ENCODE measurements around the gene ASB3. TPM values are rescaled to one million over a fixed set of nuclear protein-coding genes. Genes with fewer than 3 reads are reported as not detected.

ASB3 gene
- polyA plus RNA-seq, 1 experiment: 10.9 TPM

DNA sequence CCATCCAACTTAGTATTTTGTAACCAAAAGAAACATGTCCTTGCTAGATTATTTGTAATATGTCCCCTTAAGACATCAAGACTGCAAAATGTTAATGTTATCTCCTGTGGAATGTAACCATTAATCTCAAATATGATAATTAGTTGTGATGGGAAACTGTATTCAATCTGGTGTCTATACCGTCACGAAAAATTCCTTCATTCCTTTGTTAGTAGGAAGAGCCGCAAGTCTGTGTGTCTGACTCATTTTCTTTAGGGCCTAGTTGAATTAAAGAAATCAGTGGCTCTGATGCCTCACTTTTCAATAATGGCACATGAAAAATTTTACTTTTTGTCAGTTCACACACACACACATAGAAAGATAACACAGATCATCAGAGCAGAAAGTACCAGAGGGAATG is 146.3 kb downstream of the ASB3 start:
- Histone ChIP-seq H3K36me3 (ENCODE audit: control insufficient read depth, insufficient read depth, low read length) (no peaks in the 10 kb centered on the region), H3K4me3 (ENCODE audit: low read depth, low read length) (no peak overlapping the region), H3K27me3 (ENCODE audit: control insufficient read depth, insufficient read depth, low read length) (no peaks in the 10 kb centered on the region)
- DNase-seq (ENCODE audit: low read depth): no peak
- ChIA-PET CTCF (no interaction called here), POLR2A (no interaction called here)
- TF ChIP-seq, protein P1, sequence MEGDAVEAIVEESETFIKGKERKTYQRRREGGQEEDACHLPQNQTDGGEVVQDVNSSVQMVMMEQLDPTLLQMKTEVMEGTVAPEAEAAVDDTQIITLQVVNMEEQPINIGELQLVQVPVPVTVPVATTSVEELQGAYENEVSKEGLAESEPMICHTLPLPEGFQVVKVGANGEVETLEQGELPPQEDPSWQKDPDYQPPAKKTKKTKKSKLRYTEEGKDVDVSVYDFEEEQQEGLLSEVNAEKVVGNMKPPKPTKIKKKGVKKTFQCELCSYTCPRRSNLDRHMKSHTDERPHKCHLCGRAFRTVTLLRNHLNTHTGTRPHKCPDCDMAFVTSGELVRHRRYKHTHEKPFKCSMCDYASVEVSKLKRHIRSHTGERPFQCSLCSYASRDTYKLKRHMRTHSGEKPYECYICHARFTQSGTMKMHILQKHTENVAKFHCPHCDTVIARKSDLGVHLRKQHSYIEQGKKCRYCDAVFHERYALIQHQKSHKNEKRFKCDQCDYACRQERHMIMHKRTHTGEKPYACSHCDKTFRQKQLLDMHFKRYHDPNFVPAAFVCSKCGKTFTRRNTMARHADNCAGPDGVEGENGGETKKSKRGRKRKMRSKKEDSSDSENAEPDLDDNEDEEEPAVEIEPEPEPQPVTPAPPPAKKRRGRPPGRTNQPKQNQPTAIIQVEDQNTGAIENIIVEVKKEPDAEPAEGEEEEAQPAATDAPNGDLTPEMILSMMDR (IDR thresholded peaks at IDR 0.05; ENCODE audit: insufficient read depth, low read depth, low read length): no peak

DNA sequence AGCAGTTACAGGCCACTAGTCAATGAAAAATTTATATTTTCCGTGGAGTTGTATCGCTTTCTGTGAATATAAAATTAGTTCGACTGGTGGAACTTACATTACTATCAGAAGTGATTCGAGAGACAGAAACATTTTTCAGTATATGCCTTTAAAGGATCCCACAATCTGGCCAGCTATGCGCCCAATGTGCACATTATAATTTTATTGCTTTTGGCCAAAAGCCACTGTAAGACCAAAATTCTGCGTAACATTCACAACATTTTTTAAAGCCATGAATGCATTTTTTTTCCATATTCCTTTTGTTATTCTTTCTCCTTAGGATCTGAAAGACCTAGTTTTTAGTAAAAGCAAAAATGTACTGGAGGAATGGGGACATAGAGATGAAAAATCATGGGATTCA is 150.2 kb downstream of the ASB3 start:
- no peaks in the 10 kb centered on the region for H3K36me3 ChIP-seq (ENCODE audit: control insufficient read depth, insufficient read depth, low read length)
- POLR2A ChIA-PET: no interaction called here
- DNase-seq (ENCODE audit: low read depth): no peak
- H3K4me3 ChIP-seq (ENCODE audit: low read depth, low read length): no peak overlapping the region
- H3K27me3 ChIP-seq (ENCODE audit: control insufficient read depth, insufficient read depth, low read length): no peaks in the 10 kb centered on the region
- CTCF ChIA-PET: interaction anchor here (1.3 kb wide), 1 partner anchor 191 kb away, joined by 3 read pairs; no protein-coding TSS in a partner anchor
- TF ChIP-seq, protein P1 (IDR thresholded peaks at IDR 0.05; ENCODE audit: insufficient read depth, low read depth, low read length): no peak

DNA sequence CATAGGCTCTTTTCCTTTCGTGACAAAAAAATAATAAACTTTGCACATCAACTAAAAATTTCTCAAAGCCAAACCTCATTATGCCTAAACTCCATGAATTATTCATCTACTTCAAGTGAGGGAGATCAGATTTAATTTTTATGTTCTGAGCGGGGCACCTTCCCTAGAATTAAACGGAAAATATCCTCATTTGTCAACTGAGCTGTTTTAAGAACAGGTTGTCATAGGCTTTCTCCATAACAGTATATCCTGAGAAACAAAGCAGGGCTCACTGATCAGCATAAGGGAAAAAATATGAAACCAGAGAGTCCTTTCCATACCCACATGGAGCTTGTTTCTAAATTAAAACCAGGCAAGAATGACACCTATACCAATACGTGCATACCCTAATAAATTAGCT is 150.6 kb downstream of the ASB3 start:
- no peaks in the 10 kb centered on the region for H3K27me3 ChIP-seq (ENCODE audit: control insufficient read depth, insufficient read depth, low read length)
- TF ChIP-seq, protein P1 (IDR thresholded peaks at IDR 0.05; ENCODE audit: insufficient read depth, low read depth, low read length): no peak

DNA sequence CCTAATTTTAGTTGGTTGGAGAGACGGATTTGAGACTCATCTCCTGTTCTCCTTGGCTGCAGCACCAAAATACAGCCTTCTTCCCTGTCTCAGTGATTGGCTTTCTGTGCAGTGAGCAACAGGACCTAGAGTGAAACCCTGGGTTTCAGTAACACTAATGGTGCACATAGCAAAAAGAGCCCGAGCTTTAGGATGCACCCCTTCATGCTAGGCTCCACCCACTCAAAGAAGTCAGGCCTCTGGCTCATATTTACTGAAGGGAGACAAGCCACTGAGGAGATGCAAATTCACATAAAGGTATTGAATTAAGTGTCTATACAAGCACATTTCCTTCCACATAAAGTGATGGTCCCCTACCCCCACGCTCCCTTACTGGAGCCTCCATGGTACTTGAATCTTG is 151.1 kb downstream of the ASB3 start:
- TF ChIP-seq, protein P1 (IDR thresholded peaks at IDR 0.05; ENCODE audit: insufficient read depth, low read depth, low read length): no peak
- Histone ChIP-seq H3K4me3 (ENCODE audit: low read depth, low read length) (no peak overlapping the region), H3K27me3 (ENCODE audit: control insufficient read depth, insufficient read depth, low read length) (no peaks in the 10 kb centered on the region), H3K36me3 (ENCODE audit: control insufficient read depth, insufficient read depth, low read length) (no peaks in the 10 kb centered on the region)
- ChIA-PET CTCF (no interaction called here), POLR2A (no interaction called here)
- no peak for DNase-seq (ENCODE audit: low read depth)

More for the DNA sequence above, 150.6 kb downstream of the ASB3 start:
- Histone ChIP-seq H3K36me3 (ENCODE audit: control insufficient read depth, insufficient read depth, low read length) (no peaks in the 10 kb centered on the region), H3K4me3 (ENCODE audit: low read depth, low read length) (no peak overlapping the region)
- CTCF ChIA-PET: interaction anchor here (1.3 kb wide), 1 partner anchor 191 kb away, joined by 3 read pairs; no protein-coding TSS in a partner anchor
- POLR2A ChIA-PET: no interaction called here
- no peak for DNase-seq (ENCODE audit: low read depth)

DNA sequence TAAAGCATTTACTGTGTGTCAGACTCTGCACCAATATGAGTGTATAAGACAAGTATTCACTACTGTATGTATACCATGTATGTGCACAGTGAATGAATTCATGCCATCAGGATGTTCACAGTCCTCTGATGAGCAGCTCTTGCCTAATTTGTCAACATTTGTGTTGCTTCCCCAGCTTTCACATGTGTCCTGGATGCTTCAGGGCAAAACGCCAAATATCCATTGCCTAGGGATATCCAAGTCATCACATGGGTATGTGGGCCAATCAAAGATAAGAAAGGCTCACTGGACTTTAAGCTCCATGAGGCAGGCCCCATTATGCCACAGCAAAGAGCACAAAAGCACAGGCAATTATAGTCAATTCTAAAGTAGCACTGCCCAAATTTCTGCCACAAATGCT is 153.3 kb downstream of the ASB3 start:
- TF ChIP-seq, protein P1 (IDR thresholded peaks at IDR 0.05; ENCODE audit: insufficient read depth, low read depth, low read length): no peak
- no peak for DNase-seq (ENCODE audit: low read depth)
- CTCF ChIA-PET: no interaction called here
- Histone ChIP-seq H3K27me3 (ENCODE audit: control insufficient read depth, insufficient read depth, low read length) (no peaks in the 10 kb centered on the region), H3K4me3 (ENCODE audit: low read depth, low read length) (no peak overlapping the region), H3K36me3 (ENCODE audit: control insufficient read depth, insufficient read depth, low read length) (no peaks in the 10 kb centered on the region)
- POLR2A ChIA-PET: no interaction called here
